Stromal cell of bone marrow (primary cell): Measurements from ENCODE around the gene DSCAML1.

Experiments
- DNase-seq: peaks from one replicate; pipeline ENCODE4 v3.0.0-alpha.2; 2012; ENCODE audit warnings: low read depth

DSCAML1 gene

DNA sequence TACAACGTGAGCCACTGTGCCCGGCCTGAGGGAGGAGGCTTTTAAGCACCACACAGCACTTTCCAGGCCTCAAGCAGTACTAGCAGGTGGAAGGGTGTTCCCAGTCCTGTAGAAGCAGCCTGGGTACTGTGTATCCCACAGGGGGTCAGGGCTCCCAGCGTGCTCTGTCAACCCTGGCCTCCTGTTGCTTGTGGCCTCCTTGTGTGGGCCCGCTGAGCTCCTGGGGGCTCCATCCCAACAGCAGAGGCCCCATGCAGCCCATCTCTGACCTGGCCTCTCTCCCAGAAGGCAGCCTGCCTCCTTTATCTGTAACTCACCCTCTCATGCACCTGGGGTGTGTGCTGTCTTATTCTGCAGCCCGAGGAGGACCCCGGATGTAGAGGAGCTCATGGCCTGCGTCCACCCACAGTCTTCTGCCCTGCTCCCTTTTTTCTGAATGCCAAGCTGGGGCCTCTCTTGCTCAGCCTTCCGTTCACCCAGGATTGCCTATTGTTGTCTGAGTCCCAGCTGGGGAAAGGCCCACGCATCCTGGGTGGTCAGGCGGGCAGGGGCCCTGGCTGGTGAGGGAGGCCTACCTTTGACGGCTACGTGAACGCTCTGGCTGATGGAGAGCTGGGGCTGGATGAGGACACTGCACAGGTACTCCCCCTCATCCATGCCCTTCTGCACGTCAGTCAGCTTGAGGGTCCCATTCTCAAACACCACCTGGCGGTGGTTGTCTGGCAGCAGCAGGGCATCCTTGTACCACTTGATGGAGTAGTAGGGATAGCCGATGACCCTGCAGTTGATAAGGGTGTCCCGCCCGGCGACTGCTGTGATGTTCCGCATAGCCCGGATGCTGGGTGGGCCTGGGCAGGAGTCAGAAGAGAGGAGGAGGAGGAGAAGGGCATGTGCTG, 280.9 kb downstream of the DSCAML1 start:
- DNase-seq: no peak

DNA sequence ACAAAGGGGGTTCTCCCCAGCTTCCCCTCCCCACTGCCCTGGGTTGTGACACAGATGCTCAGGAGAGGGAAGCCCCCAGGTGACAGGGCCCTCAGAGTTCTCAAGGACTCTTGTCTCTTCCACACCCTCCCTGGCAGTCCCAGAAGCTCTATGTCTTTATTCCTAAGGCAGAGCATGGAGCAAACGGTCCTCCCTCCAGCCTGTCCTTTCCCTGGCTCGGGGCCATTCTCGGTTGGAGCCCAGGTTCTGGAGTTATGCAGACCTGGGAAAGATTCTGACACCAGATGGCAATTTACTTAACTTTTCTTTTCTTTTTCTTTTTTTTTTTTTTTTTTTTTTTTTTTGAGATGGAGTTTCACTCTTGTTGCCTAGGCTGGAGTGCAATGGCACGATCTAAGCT, 282.8 kb downstream of the DSCAML1 start:
- DNase-seq: no peak

DNA sequence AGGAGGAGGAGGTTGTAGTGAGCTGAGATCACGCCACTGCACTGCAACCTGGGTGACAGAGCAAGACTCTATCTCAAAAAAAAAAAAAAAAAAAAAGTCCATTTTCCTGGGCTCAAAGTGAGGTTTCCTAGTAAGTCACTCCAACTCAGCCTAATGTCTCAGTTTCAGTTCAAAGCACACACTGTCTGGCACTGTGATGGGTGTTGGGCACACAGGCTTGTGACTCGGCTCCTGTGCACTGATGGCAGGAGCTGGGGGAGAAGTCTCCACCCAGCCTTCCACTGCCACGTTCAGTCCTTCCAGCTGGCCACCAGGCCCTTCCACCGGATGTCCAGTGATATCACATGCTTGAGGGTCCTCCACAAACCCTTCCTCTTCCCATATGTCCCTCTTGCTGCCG, 283.4 kb downstream of the DSCAML1 start:
- no peak for DNase-seq

DNA sequence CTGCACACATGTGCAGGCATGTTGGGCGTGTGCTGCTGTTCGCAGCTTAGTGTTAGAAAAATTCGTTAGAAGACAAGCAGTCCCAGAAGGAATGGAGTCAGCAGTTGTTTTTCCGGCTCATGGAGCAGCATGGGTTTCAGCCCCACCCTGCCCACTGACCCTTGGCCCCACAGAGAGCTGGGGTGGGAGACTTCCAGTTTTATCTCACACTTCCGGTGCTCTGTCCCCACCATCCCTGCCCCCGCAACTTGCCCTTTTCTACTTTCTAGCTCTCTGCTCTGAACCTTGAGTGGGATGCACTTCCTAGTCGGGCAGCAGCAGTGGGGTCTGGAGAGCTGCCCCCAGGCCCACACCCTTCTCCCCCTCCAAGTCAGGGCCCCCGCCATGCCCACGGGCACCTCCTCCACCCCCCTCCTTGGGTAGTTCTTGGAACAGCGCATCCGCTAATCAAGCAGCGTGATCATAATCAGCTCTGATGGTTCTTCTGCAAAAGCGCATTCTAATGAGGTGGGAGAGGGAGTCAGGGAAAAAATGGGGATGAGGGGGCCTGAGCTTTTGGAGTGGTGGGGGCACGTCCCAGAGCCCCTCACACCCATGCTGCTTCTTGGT, 285.0 kb downstream of the DSCAML1 start:
- DNase-seq: no peak

DNA sequence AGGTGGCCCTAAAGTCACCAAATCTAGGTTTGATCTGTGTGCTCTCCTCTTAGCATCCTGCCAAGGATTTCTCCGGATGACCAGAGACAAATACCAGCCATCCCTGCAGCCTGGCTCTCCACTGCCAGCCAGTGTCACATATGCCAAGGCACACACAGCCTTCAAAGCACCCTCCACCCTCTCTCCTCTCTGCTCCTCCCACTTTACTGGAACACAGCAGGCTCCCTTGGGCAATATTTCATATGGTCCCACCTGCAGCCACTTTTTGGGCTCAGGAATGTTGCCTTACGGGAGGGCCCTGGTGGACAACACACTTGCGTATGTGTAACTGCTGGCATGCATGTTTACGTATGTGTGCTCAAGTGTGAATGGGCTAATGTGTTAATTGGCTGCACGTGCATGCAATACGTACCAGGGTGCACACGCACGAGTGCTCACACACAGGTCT, 285.5 kb downstream of the DSCAML1 start:
- no peak for DNase-seq

DNA sequence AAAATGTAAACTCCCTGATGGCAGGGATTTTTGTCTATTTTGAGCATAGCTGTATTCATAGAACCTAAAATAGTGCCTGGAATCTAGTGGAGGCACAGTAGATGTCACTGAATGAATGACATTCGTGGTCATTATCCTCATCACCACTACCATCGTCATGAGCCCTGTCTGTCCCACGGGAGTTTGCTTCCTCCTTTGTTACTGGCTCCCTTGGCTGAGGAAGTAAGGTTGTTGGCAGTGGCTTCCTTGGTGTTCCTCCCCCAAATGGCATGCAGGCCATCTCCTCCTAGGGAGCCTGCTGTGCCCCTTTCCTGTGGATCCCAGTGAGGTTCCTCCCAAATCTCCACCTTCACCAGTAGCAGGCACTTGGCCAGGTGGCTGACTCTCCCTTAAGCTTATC, 286.4 kb downstream of the DSCAML1 start:
- no peak for DNase-seq

DNA sequence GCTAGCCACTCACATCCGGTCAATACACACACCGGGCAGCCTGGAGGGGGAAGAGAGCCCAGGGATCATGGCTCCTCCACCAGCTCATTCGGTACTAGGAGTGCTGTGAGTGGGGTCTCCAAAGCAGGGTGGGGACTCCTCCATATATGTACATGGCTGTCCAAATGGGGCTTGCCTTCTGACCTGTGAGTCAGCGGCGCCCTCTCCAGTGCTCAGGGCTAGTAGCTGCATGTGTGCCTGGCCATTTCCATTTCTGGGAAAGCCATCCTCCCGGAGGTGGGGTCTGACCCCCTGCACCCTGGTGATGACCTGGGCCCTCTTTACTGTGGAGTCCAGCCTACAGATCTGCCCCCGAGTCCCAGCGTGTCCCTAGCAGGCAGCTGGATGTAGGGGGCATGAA, 287.5 kb downstream of the DSCAML1 start:
- no peak for DNase-seq

DNA sequence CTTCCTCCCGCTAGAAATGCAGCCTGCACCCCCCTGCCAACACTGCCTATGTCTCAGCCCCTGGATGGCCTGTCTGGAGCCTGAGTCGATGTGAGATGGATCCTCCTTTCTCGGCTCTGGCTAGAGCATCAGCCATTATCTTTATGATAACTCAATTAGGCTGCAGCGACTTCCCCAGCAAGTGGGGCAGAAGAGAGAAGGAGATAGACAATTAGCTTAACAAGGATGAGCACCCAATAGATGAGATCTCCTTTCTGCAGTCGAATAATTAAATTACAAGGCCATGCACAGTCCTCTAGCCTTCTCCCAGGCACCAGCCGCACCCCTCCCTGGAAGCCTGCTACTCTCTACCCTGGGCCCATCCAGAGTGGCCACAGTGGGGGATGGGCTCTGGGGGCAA, 290.0 kb downstream of the DSCAML1 start:
- no peak for DNase-seq

DNA sequence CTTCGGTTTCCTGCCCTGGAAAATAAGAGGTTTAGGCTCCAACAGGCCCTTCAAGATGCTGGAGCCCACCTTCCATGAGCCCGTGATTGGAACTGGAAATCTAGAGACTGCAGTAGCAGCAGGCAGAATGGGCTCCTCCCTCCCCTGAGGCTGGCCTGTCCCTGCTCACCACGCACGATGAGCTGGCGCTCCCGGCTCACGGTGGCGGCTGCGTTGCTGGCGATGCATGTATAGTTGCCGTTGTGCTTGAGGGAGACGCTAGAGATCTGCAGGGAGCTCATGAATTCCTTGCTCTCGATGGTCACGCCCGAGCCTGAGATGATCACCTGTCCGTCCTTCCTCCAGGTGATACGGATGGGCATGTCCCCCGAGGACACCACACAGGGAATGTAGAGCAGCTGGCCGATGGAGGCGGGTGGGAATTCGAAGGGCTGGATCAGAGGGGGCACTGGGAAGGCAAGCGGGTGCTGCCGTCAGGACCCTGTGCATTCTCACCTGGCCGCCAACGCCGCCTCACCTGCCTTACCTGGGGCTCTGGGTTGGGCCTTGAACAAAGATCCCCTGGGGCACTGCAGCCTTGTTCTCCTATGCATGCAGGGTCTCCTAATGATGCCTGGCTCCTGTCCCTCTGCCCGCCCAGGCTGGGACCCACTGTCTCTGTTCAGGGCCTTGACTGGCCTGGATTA, 291.6 kb downstream of the DSCAML1 start:
- no peak for DNase-seq

DNA sequence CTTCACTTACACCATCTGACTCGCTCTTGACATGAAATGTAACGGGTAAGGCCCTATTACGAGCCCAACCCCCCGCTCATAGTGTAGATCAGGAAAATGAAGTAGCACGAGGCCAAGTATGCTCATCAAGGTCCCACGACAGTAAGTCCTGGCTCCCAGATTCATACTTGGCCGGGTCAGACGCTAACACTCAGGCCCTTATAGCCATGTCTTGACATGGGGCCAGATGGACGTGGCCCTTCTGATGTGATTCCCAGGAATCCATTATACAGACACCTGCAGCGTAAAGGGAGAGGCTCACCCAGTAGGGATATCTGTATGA, 294.3 kb downstream of the DSCAML1 start:
- DNase-seq: no peak

DNA sequence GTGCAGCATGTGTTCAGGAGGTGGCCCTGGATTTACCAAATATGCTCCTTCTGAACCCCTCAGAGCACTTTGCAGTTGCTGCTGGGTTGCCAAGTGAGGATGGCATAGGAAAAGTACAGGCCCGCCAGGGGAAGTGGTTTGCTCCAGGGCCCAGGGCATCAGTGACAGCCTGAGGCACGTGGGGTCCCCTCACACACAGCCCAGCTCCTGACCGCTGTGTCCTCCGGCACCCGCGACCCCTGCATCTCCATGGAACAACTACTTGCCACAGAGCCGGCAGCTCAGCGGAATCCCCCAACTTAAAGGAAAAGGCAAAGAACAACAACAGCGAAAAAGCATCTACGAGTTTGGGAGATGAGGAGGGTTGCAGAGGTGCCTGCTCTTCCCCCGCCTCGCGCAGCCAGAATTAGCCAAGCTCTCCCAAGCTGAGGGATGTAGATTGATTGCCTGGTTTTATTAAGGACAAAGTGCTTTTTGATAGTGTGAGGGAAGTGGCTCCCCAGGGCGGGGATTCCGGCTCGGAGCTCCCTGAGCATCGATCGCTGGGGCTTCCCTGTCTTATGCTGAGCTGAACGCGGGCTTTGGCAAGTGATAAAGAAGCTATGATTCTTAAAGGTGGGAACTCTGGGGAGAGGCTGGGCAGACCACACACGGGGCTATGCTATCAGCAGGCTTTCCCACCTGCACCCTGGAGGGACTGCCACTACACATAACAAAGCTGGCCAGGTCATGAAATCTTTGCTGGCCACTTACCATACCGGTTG, 294.8 kb downstream of the DSCAML1 start:
- DNase-seq: no peak

DNA sequence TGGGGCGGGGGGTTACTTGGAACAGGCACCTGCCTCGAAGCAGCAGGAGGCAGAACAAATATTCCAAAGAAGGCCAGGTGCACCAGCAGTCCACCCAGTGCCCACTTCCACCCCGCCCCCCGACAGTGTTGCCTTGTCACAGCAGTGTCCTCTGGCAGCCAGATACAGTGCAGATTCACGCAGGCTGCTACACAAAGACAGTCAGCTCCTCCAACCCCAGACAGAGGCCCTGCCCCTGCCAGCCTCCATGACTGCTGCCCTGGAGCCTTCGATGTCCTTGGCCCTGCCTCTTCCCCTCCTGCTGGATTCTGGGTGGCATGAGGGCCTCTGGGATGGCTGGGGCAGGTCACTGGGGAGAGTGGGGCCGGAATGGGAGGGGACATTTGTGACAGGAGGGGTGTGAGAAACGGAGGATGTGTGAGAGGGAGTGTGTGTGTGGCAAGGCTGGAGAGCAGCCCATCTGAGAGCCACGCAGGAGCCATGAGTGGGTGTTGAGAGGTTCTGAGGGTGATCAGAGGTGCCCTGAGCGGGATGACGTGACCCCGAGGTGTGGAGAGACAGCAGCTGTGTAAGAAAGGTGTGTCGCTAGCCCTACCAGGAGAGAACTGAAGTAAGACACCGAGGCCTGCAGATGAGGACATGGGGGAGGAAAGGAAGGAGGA, 295.6 kb downstream of the DSCAML1 start:
- no peak for DNase-seq

DNA sequence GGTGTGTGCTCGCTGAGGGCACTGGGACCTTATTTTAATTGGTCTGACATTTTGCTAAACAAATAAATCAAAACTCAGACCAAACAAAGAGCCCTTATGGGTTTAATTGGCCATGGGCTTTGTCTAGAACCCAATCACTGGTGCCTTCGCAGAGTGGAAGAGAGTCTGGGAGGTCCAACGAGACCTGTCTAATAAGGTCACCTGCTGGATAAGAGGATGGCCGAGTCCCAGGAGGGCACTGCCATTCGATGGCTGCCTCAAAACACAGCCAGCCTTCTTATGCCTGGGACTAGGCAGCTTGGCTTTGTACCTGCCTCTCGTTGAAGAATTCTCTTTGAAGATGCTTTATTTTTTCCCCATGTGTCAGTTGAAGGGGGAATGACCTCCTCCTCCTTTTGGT, 298.2 kb downstream of the DSCAML1 start:
- no peak for DNase-seq

DNA sequence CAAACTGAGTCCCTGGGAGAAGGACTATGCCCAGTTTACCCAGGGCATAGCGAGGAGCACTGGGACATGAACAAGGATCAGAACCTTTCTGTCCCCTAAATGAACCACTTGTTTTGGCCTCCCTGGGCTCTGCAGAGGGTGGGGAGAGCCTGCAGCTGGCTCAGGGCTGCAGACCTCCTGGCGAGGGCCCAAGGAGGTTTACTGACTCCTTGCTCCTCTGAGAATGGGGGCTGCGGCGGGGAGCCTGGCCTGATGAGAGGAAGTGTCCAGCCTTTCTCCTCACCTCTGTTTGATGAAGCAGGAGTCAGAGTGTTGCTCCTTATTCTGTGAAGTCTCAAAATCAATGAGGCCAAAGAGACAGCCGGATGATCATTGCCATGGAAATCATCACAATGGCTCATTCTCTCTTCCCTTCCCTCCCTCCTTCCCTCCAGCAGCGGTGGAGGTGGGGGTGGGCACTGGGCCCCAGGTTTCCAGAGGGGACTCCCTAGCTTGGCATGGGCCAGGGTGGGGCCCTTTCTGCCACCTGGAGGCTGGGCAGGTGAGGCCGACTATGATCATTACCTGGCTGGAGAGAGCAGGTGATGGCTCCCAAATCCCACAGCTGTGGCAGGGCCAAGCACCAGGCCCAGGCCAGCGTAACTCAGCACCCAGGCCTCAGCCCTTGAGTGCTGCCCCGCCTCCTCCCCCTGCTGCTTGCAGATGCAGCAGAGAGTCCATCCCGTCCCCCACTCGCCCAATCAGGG, 299.6 kb downstream of the DSCAML1 start:
- no peak for DNase-seq

DNA sequence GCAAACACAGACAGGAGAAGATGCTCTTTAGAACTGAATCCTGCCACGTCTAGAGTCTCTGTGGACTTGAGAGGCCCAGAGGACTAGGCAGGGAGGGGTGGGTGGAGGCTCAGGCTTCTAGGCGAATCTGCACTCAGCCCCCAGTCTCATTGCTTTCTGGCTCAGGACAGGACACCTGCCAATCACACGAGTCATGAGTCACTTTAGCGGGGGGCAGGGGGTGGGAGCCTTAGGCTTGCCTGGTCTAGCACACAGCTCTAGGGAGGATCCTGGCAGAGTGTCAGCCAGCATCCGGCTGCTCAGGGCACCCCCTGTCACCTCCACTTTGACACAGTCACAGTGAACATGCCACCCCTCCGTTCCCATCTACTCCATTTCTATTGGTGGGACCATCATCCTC, 301.7 kb downstream of the DSCAML1 start:
- no peak for DNase-seq

DNA sequence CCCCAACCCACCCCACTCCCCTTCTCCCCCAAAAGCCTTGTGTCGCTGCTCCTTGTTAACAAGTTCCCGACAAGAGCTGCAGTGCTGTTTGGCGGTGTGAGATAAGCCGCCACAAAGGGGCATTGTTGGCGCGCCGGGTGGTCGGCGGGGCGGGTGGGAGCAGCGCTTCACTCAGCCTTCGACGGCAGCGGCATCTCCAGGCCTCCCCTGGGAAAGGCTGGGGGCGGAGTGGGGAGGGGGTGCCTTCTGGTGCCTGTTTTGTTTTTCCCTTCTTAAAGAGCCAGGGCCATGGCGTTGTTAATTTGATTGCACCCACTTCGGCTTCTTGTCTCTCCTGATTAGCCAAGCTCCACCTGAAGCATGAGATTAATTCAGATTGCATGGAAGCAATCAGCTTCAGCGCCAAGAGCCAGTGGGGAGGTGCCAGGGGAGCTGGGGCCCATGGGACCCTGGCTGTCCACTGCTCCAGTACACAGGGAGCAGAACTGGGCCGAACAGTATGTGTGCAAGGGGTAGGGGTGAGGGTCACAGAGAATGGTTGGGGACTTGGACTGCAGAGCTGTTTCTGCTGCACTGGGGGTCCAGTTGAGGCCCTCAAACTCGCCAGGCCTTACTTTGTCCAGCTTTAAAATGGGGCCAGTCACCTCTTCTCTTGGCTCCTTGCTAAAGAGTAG, 304.3 kb downstream of the DSCAML1 start:
- DNase-seq: no peak

DNA sequence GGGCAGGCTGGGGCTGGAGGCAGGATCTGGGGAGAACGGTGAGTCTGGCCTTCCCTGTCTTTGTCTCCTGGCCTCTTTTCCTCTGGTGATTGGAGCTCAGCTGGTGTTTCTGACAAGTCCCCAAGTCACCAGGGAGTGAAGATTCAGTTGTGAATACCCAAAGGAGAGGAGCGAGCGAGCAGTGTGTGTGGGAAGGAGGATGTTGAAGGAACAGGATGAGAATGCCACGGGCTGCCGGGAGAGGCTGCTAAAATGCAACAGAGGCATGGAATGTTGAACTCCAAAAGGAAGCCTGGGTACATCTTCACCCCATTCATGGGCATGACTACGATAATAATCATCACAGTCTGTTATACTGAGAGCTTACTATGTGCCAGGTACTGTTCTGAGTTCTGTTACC, 306.1 kb downstream of the DSCAML1 start:
- no peak for DNase-seq

DNA sequence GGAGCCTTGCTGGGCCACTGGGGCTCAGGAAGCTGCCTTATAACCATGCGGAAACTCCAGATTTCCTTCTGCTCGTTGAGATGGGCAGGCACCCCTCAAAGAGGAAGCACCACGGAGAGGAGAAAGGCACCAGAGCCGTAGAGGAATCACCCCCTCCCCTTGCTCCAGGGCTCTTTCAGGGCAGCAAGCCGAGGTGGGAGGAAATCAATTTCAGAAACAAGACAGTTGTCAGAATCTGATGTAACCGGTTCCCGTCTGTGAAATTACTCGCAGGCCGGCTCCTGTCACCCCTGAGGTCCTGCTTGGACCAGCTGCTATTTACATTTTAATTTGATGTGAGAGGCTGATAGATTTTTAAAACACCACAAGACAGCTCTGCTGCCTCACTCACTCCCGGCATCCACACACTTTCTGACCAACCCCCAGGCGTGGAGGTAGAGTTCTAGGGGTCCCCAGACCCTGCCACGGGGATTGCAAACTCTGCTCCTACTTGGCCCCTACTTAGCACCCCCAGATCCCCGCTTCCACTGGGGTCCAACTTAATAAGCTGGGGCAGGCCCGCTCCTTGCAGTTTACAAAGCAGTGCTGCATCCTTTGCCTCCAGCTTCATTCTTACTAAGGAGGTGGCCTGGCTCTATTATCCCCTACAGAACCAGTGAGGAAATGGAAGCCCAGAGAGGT, 306.9 kb downstream of the DSCAML1 start:
- DNase-seq: no peak

DNA sequence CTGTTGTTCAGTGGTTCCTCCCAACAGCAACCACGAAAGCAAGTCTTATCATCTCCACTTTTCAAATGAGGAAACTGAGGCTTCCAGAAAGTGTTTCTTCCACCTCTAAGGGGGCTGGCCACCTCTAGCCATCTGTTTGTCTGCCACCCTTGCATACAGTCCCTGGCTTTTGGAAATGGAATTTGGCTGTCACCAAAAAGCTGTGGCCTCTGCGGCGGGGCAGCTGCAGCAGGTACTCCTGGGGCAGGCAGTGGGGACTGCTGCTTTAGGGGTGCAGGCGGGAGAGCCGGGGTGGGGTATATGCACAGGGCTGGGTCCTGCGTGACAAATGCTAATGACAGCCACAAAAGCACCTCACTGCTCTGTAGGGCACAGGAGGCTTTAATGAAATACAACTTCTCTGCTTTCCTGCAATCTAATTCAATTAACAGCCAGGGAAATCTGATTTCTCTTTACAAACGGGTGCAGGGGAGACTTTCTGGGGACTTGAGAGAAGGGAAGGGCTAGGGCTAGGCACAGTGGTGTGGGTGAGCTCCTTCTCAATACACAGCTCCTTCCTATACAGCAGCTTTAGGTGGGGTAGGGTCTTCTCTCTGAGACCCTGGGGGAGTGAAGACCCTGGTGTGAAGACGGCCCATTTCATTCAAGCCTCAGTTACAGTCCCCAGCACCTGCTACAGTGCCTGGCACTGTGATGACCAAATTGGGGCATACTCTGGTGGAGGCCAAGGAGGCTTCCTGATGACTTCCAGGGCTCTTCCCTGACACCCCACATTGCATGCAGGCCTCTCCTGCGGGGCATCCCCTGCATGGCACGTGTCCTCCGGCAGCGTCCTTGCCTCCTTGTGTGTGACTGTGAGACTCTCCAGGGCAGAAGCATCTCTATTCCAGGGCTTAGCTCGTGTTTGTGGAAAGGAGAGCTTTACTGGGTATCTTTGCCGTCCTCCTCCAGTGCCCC, 307.7 kb downstream of the DSCAML1 start:
- no peak for DNase-seq
